Left lung (tissue), 10 donors: Measurements from ENCODE around the gene BRINP2. TPM values are rescaled to one million over a fixed set of nuclear protein-coding genes. Genes with fewer than 3 reads are reported as not detected.
A peak's percentile ranks its signal among the peaks of the same experiment; 100 is the strongest.

Experiments
- ATAC-seq: fragments of 200-7000 bp; cut with Tn5 transposase; one replicate; pipeline ENCODE4 v1.9.1; 2020; ENCODE audit warnings: moderate library complexity
- DNase-seq, 4 donors: peaks; one replicate each; pipeline ENCODE4 v3.0.0-alpha.2; 2013 to 2020
- H3K27ac ChIP-seq, 2 donors: fragments of 200-600 bp; sonication (generic) in 1 of 2; one replicate each; pipeline versions ENCODE4 v1.5.0 to v1.8.0; 2020 to 2021
- H3K27me3 ChIP-seq, 2 donors: fragments of 200-600 bp; sonication (generic) in 1 of 2; one replicate each; pipeline versions ENCODE4 v1.5.0 to v1.8.0; 2020 to 2021
- H3K36me3 ChIP-seq, 2 donors: fragments of 200-600 bp; sonication (generic) in 1 of 2; one replicate each; pipeline versions ENCODE4 v1.5.0 to v1.8.0; 2020 to 2021
- H3K4me1 ChIP-seq, 2 donors: fragments of 200-600 bp; one replicate each; pipeline ENCODE4 v1.8.0; 2021
- H3K4me3 ChIP-seq, 2 donors: fragments of 200-600 bp; sonication (generic) in 1 of 2; one replicate each; pipeline versions ENCODE4 v1.5.0 to v1.8.0; 2020 to 2021; ENCODE audit warnings: mild to moderate bottlenecking in 1 of 2
- H3K9me3 ChIP-seq, 2 donors: fragments of 200-600 bp; sonication (generic) in 1 of 2; one replicate each; pipeline versions ENCODE4 v1.5.0 to v1.8.0; 2020 to 2021
- intact Hi-C, 2 donors: fragments of 100-400 bp; cut with DNase I; formaldehyde crosslinking; loops; one replicate each; pipeline versions ENCODE4 v1.11.2 to v1.14.2; 2022
- polyA plus RNA-seq, 6 donors: library from polyadenylated mRNA; unstranded; fragments of 120-200 nt; gene quantifications; one replicate each; pipeline ENCODE4 v1.2.1, GENCODE V29; 2013; ENCODE audit not compliant: insufficient read length in 6 of 6
- total RNA-seq, 2 donors: library from RNA; stranded (reverse); fragmentation: NEBNext Ultra II Directional; extraction: Animal tissue kit (Norgen Biotek cat#: 25700); gene quantifications; one replicate each; pipeline ENCODE4 v1.2.1, GENCODE V29; 2021
- TF ChIP-seq, protein P1 (sequence below), 2 donors: fragments of 200-600 bp; sonication (generic) in 1 of 2; IDR thresholded peaks; one replicate each; pipeline versions ENCODE4 v1.5.0 to v1.8.0; 2021; ENCODE audit warnings: antibody characterized with exemption in 2 of 2
- donor health status: DM: no; HTN: yes; CAD: no.
- donor health status: DM: no; HTN: no; CAD: no.

The BRINP2 gene
- total and polyA plus RNA-seq, 8 donors, result 0.08 to 1.5 (median 0.78) TPM; not detected in 1

DNA sequence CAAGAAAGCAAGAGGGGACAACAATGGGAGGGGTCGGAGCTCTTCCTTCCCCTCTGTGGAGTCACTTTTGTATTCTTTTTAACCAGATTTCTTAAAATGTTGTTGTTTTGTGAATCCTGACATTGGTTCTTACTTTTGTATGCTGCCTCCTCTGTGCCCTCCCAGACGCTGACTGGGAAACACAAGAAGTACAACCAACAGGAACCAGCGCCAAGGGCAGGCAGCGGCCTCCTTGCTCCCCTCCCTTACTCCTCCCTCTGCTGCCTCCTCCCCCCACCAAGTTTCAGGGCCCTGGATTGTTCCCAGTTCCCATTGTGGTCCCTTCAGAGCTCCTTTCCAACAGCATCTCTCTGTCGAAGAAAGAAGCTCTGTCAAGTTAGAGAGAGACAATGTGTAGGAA, 111.1 kb downstream of the BRINP2 start:
- DNase-seq (no peak), ATAC-seq (no peak)
- Histone ChIP-seq H3K36me3 (no peaks in the 10 kb centered on the region), H3K27me3 (no peaks in the 10 kb centered on the region), H3K4me1 (no peaks in the 10 kb centered on the region), H3K27ac (no peak overlapping the region), H3K4me3 (no peak overlapping the region), H3K9me3 (no peaks in the 10 kb centered on the region)
- intact Hi-C loops, result no loop called here
- TF ChIP-seq, protein P1, sequence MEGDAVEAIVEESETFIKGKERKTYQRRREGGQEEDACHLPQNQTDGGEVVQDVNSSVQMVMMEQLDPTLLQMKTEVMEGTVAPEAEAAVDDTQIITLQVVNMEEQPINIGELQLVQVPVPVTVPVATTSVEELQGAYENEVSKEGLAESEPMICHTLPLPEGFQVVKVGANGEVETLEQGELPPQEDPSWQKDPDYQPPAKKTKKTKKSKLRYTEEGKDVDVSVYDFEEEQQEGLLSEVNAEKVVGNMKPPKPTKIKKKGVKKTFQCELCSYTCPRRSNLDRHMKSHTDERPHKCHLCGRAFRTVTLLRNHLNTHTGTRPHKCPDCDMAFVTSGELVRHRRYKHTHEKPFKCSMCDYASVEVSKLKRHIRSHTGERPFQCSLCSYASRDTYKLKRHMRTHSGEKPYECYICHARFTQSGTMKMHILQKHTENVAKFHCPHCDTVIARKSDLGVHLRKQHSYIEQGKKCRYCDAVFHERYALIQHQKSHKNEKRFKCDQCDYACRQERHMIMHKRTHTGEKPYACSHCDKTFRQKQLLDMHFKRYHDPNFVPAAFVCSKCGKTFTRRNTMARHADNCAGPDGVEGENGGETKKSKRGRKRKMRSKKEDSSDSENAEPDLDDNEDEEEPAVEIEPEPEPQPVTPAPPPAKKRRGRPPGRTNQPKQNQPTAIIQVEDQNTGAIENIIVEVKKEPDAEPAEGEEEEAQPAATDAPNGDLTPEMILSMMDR (IDR thresholded peaks at IDR 0.05), result no peak

DNA sequence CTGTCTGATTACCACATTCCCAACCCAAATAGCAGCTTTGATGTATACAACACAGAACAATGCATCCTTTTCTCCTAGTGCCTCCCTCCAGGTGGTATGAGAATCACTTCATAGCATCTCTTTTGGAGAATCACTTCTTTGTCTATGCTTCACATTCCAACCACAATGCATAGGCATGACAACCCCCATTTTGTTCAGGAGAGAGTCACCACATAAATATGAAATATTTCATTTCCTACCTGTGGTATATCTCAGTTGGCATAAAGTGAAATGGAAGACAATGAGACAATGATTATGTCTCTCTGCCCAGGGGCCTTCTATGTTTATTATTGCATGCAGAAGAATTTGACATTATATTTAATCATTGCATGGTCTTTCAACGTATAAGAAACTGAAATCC, 112.2 kb downstream of the BRINP2 start:
- no peak overlapping the region for H3K4me3 ChIP-seq
- intact Hi-C loops, result no loop called here
- no peaks in the 10 kb centered on the region for H3K27me3 ChIP-seq
- H3K36me3 ChIP-seq, result no peaks in the 10 kb centered on the region
- TF ChIP-seq, protein P1 (IDR thresholded peaks at IDR 0.05), result no peak
- no peaks in the 10 kb centered on the region for H3K9me3 ChIP-seq
- ATAC-seq (no peak), DNase-seq (no peak)
- H3K4me1 ChIP-seq, result no peaks in the 10 kb centered on the region
- H3K27ac ChIP-seq, result no peak overlapping the region

DNA sequence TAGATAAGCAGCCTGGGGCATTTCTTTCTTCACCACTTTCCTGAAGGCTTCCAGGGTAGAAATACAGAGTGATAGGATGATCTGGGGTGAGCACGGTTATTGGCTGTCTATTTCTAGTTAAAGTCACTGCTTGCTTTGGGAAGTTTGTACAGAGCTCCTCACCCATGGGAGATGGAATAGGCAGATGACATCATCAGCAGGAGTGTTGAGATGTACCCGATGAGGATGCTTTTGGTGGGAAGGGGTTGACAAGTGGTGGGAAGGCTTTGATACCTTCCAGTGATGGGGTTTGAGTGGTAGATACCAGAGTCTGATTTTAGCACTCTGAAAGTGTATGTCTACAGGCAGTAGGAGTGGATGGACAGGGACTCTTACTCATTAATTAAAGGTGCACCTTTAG, 112.6 kb downstream of the BRINP2 start:
- intact Hi-C loops, result no loop called here
- Histone ChIP-seq H3K36me3 (no peaks in the 10 kb centered on the region), H3K27me3 (no peaks in the 10 kb centered on the region), H3K27ac (no peak overlapping the region), H3K4me1 (no peaks in the 10 kb centered on the region), H3K9me3 (no peaks in the 10 kb centered on the region), H3K4me3 (no peak overlapping the region)
- TF ChIP-seq, protein P1 (IDR thresholded peaks at IDR 0.05), result no peak
- ATAC-seq (no peak), DNase-seq (no peak)

DNA sequence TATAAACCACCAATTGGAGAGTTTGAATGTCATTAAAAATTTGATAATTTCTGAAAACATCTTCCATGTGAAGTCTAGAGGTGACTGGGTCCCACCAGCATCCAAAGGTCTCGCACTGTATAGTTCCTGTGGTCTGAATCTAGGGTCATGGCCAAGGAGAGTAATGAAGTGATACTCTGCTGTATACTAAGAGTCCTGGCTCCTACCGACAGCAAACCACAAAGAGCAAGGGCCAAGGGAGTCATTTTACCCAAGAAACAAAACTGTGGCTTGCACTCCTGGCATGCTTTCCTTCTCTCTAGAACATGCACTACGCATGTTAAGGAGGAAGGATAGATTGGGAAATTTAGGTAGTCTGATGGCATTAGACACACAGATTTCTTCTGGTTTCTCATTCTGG, 115.6 kb downstream of the BRINP2 start:
- TF ChIP-seq, protein P1 (IDR thresholded peaks at IDR 0.05), result no peak
- no peak for DNase-seq
- H3K27me3 ChIP-seq, result no peaks in the 10 kb centered on the region
- H3K4me3 ChIP-seq, result no peak overlapping the region
- peak; percentile 74 for ATAC-seq
- H3K27ac ChIP-seq, result no peak overlapping the region
- no peaks in the 10 kb centered on the region for H3K4me1 ChIP-seq
- no peaks in the 10 kb centered on the region for H3K9me3 ChIP-seq
- H3K36me3 ChIP-seq, result no peaks in the 10 kb centered on the region
- intact Hi-C loops, result no loop called here

DNA sequence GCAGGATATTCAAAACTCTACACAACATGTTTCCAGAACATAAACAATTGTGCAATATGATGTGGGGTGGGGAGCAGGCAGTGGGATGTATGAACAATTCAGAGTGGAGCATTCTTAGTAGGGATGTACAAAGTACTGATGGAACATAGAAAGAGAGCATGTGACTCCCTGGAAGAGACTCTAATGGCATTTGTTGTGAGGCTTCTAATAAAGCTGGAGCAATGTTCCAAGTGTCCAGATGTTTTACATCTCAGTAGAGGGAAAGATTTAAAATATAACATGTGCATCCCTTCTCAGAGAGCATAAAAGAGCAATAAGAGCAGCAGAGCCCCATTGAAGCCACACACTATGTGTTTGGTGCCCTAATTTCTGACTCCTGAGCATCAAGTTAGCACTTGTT, 116.5 kb downstream of the BRINP2 start:
- Histone ChIP-seq H3K4me3 (no peak overlapping the region), H3K4me1 (no peaks in the 10 kb centered on the region), H3K9me3 (no peaks in the 10 kb centered on the region), H3K27me3 (no peaks in the 10 kb centered on the region), H3K36me3 (no peaks in the 10 kb centered on the region), H3K27ac (no peak overlapping the region)
- TF ChIP-seq, protein P1 (IDR thresholded peaks at IDR 0.05), result no peak
- DNase-seq (peak in 2 of 4 donors; percentile 59 to 73), ATAC-seq (peak; percentile 66)
- intact Hi-C loops, result no loop called here
